Brain microvascular endothelial cell (primary cell): ENCODE measurements around the gene CABP7.

ENCODE experiments used
- DNase-seq: peaks from one replicate; pipeline ENCODE4 v3.0.0-alpha.2; 2020
- H3K27ac ChIP-seq: fragments of 250-450 bp; sonication (Bioruptor Pico); 2 replicates; pipeline ENCODE4 v1.5.1; 2020; ENCODE audit warnings: mild to moderate bottlenecking, moderate library complexity
- H3K27me3 ChIP-seq: fragments of 250-450 bp; sonication (Bioruptor Pico); replicated peaks from 2 replicates; pipeline ENCODE4 v1.5.1; 2020; ENCODE audit warnings: mild to moderate bottlenecking
- H3K36me3 ChIP-seq: fragments of 250-450 bp; sonication (Bioruptor Pico); replicated peaks from 2 replicates; pipeline ENCODE4 v1.5.1; 2020; ENCODE audit warnings: mild to moderate bottlenecking
- H3K4me3 ChIP-seq: 2 replicates; pipeline ENCODE4 v1.5.1; 2011; ENCODE audit warnings: low read depth, mild to moderate bottlenecking, control low read depth, low read length, moderate library complexity
- in situ Hi-C: cut with HindIII; loops from 2 replicates; pipeline ENCODE4 v1.10.0; 2017; ENCODE audit warnings: low sequenced_read_pairs, low pct_ligation_motif_present
- TF ChIP-seq, protein P1 (sequence below): IDR thresholded peaks from 2 replicates; pipeline ENCODE4 v1.5.1; 2011; ENCODE audit warnings: low read depth, mild to moderate bottlenecking, moderate library complexity, low read length, control low read depth, inconsistent platforms; ENCODE audit errors: missing control alignments

CABP7 gene

DNA sequence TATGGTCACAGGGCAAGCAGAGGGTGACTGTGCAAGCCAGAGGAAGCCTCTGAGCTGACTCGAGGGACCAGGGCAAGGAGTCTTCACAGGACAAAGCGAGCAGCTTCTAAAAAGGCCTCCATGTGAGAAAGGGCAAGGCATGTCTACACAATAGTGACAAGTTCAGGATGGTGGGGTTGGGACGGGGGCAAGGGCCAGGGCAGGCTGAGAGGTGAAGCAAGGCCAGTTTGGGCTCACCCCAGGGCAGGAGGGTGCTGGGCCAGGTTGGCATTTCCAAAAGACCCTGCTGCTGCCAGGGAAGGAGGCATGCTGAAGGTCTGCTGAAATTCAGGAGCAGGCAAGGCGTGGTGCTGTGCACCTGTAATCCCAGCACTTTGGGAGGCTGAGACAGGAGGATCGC lies 12.3 kb upstream of the CABP7 start:
- no peak for DNase-seq
- in situ Hi-C loops = no loop called here
- TF ChIP-seq, protein P1, sequence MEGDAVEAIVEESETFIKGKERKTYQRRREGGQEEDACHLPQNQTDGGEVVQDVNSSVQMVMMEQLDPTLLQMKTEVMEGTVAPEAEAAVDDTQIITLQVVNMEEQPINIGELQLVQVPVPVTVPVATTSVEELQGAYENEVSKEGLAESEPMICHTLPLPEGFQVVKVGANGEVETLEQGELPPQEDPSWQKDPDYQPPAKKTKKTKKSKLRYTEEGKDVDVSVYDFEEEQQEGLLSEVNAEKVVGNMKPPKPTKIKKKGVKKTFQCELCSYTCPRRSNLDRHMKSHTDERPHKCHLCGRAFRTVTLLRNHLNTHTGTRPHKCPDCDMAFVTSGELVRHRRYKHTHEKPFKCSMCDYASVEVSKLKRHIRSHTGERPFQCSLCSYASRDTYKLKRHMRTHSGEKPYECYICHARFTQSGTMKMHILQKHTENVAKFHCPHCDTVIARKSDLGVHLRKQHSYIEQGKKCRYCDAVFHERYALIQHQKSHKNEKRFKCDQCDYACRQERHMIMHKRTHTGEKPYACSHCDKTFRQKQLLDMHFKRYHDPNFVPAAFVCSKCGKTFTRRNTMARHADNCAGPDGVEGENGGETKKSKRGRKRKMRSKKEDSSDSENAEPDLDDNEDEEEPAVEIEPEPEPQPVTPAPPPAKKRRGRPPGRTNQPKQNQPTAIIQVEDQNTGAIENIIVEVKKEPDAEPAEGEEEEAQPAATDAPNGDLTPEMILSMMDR = no peak
- no peaks in the 10 kb centered on the region for H3K36me3 ChIP-seq
- H3K27me3 ChIP-seq = no peaks in the 10 kb centered on the region
- H3K27ac ChIP-seq = no peak overlapping the region
- H3K4me3 ChIP-seq = no peak overlapping the region

DNA sequence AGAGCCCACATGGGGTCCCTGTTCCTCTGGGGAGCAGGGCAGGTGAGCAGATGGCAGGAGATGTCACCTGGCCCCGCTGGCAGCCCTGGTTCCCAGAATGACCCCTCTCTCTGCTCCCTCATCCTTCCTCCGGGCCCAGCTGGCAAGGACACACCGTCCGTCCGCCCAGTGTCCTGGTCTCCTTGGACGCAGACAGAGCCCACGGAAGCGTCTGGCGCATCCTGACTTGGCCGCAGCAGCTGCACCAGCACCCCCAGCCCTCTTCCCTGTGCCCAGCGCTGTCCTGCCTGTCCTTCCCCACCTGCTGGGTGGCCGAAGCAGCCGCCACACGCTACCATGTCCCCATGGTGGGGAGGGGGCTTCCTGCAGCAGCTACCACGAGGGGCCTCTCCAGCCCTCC lies 9.6 kb upstream of the CABP7 start:
- no peak overlapping the region for H3K4me3 ChIP-seq
- no peaks in the 10 kb centered on the region for H3K27me3 ChIP-seq
- in situ Hi-C loops = no loop called here
- DNase-seq = no peak
- H3K36me3 ChIP-seq = no peaks in the 10 kb centered on the region
- H3K27ac ChIP-seq = no peak overlapping the region
- TF ChIP-seq, protein P1 = no peak

DNA sequence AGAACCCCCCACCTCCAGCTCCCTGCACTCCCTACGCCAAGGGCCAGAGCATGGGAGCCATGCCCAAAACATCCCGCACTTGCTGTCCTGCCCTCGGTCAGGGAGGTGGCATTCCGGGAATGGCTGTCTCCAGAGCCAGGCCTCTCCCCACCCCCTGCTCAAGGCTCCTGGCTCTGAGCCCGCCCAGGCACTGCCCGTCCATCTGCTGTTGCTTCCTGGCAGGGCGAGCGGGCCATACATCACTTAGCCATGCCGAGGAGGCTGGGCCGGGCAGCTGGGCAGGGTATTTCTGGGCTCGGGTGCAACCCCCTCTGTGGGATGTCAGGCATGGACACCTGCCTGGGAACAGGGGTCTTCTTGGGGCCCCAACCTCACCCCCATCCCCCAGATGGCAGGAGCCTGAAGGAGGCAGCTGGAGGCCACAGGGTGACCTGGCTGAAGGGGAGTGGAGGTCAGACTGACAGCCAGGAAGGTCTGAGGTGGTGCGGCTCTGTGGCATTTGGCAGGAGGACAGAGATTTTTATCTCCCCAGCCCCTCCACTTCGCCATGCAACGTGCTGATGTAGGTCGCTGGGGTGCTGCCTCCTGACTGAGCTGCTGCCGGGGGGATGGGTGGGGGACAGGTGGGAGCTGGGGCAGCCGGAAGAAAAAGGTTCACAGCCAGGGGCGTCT lies 8.7 kb upstream of the CABP7 start:
- no peak for DNase-seq
- in situ Hi-C loops = no loop called here
- TF ChIP-seq, protein P1 = no peak
- H3K27me3 ChIP-seq = no peaks in the 10 kb centered on the region
- H3K36me3 ChIP-seq = no peaks in the 10 kb centered on the region
- H3K4me3 ChIP-seq = no peak overlapping the region
- H3K27ac ChIP-seq = no peak overlapping the region

DNA sequence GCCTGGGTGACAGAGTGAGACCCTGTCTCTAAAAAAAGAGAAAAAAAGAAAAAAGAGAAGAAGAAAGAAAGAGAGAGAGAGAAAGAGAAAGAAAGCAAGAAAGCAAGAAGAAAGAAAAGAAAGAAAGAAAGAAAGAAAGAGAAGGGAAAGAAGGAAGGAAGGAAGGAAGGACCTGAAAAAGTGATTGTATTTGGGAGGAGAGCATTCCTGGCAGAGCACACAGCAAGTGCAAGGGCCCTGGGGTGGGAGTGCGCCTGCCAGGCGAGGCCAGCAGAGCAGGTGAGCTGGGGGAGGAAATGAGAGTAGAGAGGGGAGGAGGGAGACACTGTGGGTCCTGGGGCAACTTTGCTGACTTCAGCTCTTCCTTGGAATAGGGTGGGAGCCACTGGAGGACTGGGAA lies 7.7 kb upstream of the CABP7 start:
- no peak for DNase-seq
- TF ChIP-seq, protein P1 = no peak
- Histone ChIP-seq H3K27ac (no peak overlapping the region), H3K27me3 (no peaks in the 10 kb centered on the region), H3K4me3 (no peak overlapping the region), H3K36me3 (no peaks in the 10 kb centered on the region)
- in situ Hi-C loops = no loop called here

DNA sequence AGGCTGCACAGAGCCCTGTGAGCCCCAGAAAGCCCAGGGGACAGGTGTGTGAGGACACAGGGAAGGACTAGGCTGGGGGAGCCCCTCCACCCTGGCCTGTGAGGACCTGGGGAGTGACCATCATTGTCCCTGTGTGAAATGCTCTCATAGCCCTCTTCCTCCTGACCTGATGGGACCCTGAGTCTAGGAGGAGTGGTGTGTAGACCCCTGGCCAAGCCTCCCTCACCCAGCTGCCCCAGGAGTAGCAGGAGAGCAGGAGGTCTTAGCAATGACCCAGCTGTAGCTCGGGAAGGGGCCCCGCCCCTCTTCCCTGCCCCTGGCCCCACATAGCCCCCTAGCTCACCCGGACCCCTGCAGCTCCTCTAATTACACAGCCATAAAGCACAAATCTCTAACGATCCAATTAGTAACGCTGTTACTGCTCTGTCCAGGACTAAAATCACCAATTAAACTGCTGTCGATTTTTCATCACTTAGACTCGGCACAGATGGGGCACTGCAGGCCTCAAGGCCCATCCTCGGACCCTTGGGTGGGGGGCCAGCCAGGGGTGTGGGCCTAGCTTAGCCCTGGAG lies 6.6 kb upstream of the CABP7 start:
- no peak for DNase-seq
- no peaks in the 10 kb centered on the region for H3K27me3 ChIP-seq
- no peak overlapping the region for H3K4me3 ChIP-seq
- TF ChIP-seq, protein P1 = no peak
- H3K27ac ChIP-seq = no peak overlapping the region
- H3K36me3 ChIP-seq = no peaks in the 10 kb centered on the region
- in situ Hi-C loops = no loop called here

DNA sequence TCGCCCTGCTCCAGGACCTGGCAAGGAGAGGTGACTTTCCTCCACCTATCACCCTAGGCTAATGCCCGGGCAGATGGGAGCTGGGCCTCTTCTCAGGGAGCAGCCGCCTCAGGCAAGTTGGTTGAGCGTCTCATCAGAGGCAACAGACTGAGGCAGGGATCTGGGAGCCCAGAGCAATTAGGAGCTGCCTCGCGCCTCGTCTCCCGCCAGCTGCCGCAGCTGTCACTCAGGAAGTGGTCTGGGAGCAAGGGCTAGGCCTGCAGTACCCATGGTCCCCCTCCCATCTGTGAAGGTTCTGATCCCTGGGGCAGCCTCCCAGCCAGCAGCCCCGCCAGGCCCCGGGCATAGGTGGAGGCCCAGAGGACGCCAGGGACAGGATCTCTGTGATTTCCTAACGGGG lies 4.6 kb upstream of the CABP7 start:
- no peak for DNase-seq
- Histone ChIP-seq H3K27ac (no peak overlapping the region), H3K27me3 (peaks cover 9% of the 10 kb centered on the region), H3K36me3 (no peaks in the 10 kb centered on the region), H3K4me3 (no peak overlapping the region)
- TF ChIP-seq, protein P1 = no peak
- in situ Hi-C loops = no loop called here
